Erythroblast (primary cell): ENCODE data around the gene MAPT.

Source experiments
- GATA1 ChIP-seq: IDR thresholded peaks from 2 replicates; pipeline ENCODE4 v1.6.1; 2011; ENCODE audit warnings: low read depth, mild to moderate bottlenecking, control low read depth, low read length, moderate library complexity
- POLR2A ChIP-seq: IDR thresholded peaks from 2 replicates; pipeline ENCODE4 v1.6.1; 2011; ENCODE audit warnings: mild to moderate bottlenecking, low read length

DNA sequence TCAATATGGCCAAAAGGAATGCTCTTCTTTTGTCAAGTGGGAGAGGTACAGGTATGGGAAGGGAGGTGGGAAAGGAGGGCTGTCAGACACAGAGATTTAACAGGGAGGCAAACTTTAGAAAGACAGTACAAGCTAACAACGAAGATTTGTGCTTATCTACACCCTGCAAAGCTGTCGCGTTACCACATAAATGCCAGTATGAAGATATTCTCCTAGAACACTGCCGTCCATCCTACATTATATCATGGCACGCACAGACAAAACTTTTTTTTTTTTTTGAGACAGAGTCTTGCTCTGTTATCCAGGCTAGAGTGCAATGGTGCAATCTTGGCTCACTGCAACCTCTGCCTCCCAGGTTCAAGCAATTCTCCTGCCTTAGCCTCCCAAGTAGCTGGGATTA, 155.3 kb downstream of the MAPT start:
- no peak for TF ChIP-seq POLR2A
- TF ChIP-seq GATA1, result no peak
